Natural killer cell (primary cell): ENCODE data around the gene PGAM1. TPM values are rescaled to one million over a fixed set of nuclear protein-coding genes. Genes with fewer than 3 reads are reported as not detected.

Experiments used
- ATAC-seq, 3 donors: fragments of 150-1000 bp in 2 of 3; fragments of 200-7000 bp in 1 of 3; cut with Tn5 transposase; 1 replicate in 1 of 3; 2 replicates in 2 of 3; pipeline ENCODE4 v1.10.0; 2021; ENCODE audit warnings: mild to moderate bottlenecking in 2 of 3, moderate library complexity in 2 of 3
- DNase-seq, 2 donors: peaks; one replicate each; pipeline versions ENCODE4 v3.0.0 to v3.0.0-alpha.2; 2013 to 2021; ENCODE audit warnings: mixed read lengths in 1 of 2
- H3K27ac ChIP-seq: one replicate; pipeline ENCODE4 v1.5.1; 2013; ENCODE audit warnings: mild to moderate bottlenecking, low read length
- H3K27me3 ChIP-seq: one replicate; pipeline ENCODE4 v1.6.1; 2013; ENCODE audit warnings: low read length; ENCODE audit not compliant: control insufficient read depth, insufficient read depth
- H3K36me3 ChIP-seq: one replicate; pipeline ENCODE4 v1.6.1; 2013; ENCODE audit warnings: low read length; ENCODE audit not compliant: control insufficient read depth, insufficient read depth
- H3K4me1 ChIP-seq: one replicate; pipeline ENCODE4 v1.6.1; 2013; ENCODE audit warnings: low read length; ENCODE audit not compliant: control insufficient read depth, insufficient read depth
- H3K4me3 ChIP-seq: one replicate; pipeline ENCODE4 v1.5.1; 2013; ENCODE audit warnings: low read length
- H3K9me3 ChIP-seq: one replicate; pipeline ENCODE4 v1.6.1; 2013; ENCODE audit warnings: low read length; ENCODE audit not compliant: control insufficient read depth, insufficient read depth
- H3K27ac Mint-ChIP-seq, 2 donors: one replicate each; pipeline ENCODE4 v1.8.0; 2022; ENCODE audit warnings: mild to moderate bottlenecking in 2 of 2, mixed read lengths in 2 of 2, moderate library complexity in 1 of 2
- H3K27me3 Mint-ChIP-seq, 2 donors: one replicate each; pipeline ENCODE4 v1.8.0; 2022; ENCODE audit warnings: low read depth in 2 of 2, mixed read lengths in 2 of 2
- H3K36me3 Mint-ChIP-seq: one replicate; pipeline ENCODE4 v1.8.0; 2022; ENCODE audit warnings: mixed read lengths
- H3K4me1 Mint-ChIP-seq, 2 donors: one replicate each; pipeline ENCODE4 v1.8.0; 2022; ENCODE audit warnings: mixed read lengths in 2 of 2
- H3K4me3 Mint-ChIP-seq: one replicate; pipeline ENCODE4 v1.8.0; 2022; ENCODE audit warnings: mild to moderate bottlenecking, moderate library complexity, mixed read lengths
- H3K9me3 Mint-ChIP-seq, 2 donors: one replicate each; pipeline ENCODE4 v1.8.0; 2022; ENCODE audit warnings: mixed read lengths in 2 of 2
- WGBS: methylation state at CpG from one replicate; pipeline ENCODE4 v1.1.7; 2013; ENCODE audit warnings: missing lambda C conversion rate; ENCODE audit not compliant: insufficient coverage; 5-methylcytosine and 5-hydroxymethylcytosine counted together
- intact Hi-C: fragments of 100-400 bp; cut with micrococcal nuclease; formaldehyde crosslinking; loops from one replicate; pipeline ENCODE4 v1.14.2; 2022
- total RNA-seq, 4 donors: library from RNA; stranded (reverse); fragments of 120-200 nt in 1 of 4; gene quantifications; one replicate each; pipeline versions ENCODE4 v1.2.3 to v1.2.4, GENCODE V29; 2013 to 2022
- TF ChIP-seq, protein P1 (sequence below): fragments of 200-600 bp; IDR thresholded peaks from one replicate; pipeline ENCODE4 v1.8.0; 2022; ENCODE audit warnings: antibody characterized with exemption

PGAM1 gene
- total RNA-seq, 3 donors from 2014 or later (not counting 1 experiment from before 2014, with no cell fraction given): 92.6 to 104 (median 96.0) TPM

DNA sequence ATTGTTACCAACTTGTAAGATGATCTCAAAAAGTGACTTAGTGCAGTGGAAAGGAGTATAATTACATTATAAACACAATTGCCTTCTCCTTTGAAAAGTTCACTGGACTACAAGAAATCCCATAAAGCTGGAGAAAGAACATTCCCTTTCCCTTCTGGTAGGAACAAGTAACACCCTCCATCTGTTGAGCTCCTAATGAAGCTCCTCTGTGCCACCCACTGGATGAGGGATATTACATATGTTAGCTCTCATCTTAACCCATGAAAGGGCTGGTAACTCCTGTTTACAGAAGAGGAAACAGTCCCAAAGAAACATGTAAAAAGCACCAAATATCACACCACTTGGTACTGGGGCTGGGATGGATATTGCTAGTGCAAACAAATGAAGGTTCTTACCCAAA, 8.1 kb downstream of the PGAM1 start:
- H3K4me3 Mint-ChIP-seq: no peak overlapping the region
- Histone ChIP-seq H3K36me3 (peaks cover 61% of the 10 kb centered on the region), H3K4me3 (no peak overlapping the region), H3K4me1 (no peaks in the 10 kb centered on the region), H3K27me3 (no peaks in the 10 kb centered on the region), H3K9me3 (no peaks in the 10 kb centered on the region), H3K27ac (no peak overlapping the region)
- TF ChIP-seq, protein P1, sequence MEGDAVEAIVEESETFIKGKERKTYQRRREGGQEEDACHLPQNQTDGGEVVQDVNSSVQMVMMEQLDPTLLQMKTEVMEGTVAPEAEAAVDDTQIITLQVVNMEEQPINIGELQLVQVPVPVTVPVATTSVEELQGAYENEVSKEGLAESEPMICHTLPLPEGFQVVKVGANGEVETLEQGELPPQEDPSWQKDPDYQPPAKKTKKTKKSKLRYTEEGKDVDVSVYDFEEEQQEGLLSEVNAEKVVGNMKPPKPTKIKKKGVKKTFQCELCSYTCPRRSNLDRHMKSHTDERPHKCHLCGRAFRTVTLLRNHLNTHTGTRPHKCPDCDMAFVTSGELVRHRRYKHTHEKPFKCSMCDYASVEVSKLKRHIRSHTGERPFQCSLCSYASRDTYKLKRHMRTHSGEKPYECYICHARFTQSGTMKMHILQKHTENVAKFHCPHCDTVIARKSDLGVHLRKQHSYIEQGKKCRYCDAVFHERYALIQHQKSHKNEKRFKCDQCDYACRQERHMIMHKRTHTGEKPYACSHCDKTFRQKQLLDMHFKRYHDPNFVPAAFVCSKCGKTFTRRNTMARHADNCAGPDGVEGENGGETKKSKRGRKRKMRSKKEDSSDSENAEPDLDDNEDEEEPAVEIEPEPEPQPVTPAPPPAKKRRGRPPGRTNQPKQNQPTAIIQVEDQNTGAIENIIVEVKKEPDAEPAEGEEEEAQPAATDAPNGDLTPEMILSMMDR: no peak
- no peaks in the 10 kb centered on the region for H3K36me3 Mint-ChIP-seq
- ATAC-seq (no peak), DNase-seq (no peak)
- H3K27ac Mint-ChIP-seq: peak overlapping the region; percentile 24 to 28
- H3K4me1 Mint-ChIP-seq: peaks cover 0 to 4% of the 10 kb centered on the region in 2 donors
- H3K27me3 Mint-ChIP-seq: no peaks in the 10 kb centered on the region
- H3K9me3 Mint-ChIP-seq: no peaks in the 10 kb centered on the region
- intact Hi-C loops: no loop called here

DNA sequence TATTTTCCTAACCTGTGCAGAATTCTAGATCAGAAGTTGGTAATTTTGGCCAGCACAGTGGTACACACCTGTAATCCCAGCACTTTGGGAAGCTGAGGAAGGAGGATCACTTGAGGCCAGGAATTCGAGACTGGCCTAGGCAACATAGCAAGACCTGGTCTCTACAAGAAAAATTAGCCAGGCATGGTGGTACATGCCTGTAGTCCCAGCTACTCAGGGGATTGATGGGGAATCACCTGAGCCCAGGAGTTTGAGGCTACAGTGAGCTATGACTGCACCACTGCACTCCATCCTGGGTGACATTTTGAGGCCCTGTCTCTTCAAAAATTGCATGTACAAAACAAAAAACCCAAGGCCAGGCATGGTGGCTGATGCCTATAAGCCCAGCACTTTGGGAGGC, 8.6 kb downstream of the PGAM1 start:
- Histone ChIP-seq H3K4me1 (no peaks in the 10 kb centered on the region), H3K4me3 (no peak overlapping the region), H3K36me3 (peaks cover 65% of the 10 kb centered on the region), H3K27me3 (no peaks in the 10 kb centered on the region), H3K9me3 (no peaks in the 10 kb centered on the region), H3K27ac (no peak overlapping the region)
- intact Hi-C loops: no loop called here
- Mint-ChIP-seq H3K9me3 (no peaks in the 10 kb centered on the region), H3K36me3 (no peaks in the 10 kb centered on the region), H3K27me3 (no peaks in the 10 kb centered on the region), H3K4me3 (no peak overlapping the region), H3K27ac (peak overlapping the region; percentile 24 to 28), H3K4me1 (no peaks in the 10 kb centered on the region)
- TF ChIP-seq, protein P1: no peak
- 100% methylated on average over 1 of the region's 1 CpG for WGBS
- no peak for DNase-seq
- no peak for ATAC-seq

- Histone ChIP-seq H3K27ac (no peak overlapping the region), H3K27me3 (no peaks in the 10 kb centered on the region), H3K4me3 (no peak overlapping the region), H3K36me3 (peaks cover 62% of the 10 kb centered on the region), H3K9me3 (no peaks in the 10 kb centered on the region), H3K4me1 (no peaks in the 10 kb centered on the region)
- no peak for DNase-seq
- 95% methylated on average over 6 of the region's 6 CpGs for WGBS
- intact Hi-C loops: no loop called here
- Mint-ChIP-seq H3K4me3 (no peak overlapping the region), H3K4me1 (no peaks in the 10 kb centered on the region), H3K27ac (no peak overlapping the region), H3K36me3 (no peaks in the 10 kb centered on the region), H3K9me3 (no peaks in the 10 kb centered on the region), H3K27me3 (no peaks in the 10 kb centered on the region)
- ATAC-seq: no peak
- TF ChIP-seq, protein P1: no peak
Measured at GRCh38 chr10:97435211-97435610, 9.2 kb downstream of the PGAM1 start.

DNA sequence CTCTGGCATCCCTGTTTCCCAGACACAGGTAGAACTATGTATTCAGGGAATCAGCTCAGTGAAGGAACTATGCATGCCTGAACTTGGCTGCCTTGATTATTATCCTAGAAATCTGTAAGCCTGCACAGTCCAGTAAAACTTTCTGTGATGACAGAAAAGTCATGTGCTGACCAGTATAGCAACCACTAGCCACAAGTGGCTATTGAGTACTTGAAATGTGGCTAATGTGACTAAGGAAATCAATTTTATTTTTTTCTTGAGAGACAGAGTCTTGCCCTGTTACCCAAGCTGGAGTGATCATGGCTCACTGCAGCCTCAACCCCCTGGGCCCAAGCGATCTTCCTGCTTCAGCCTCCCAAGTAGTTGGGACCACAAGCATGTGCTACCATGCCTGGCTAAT, 16.3 kb downstream of the PGAM1 start:
- Mint-ChIP-seq H3K4me1 (peaks cover 25 to 27% of the 10 kb centered on the region in 2 donors), H3K4me3 (no peak overlapping the region), H3K27me3 (no peaks in the 10 kb centered on the region), H3K36me3 (no peaks in the 10 kb centered on the region), H3K27ac (no peak overlapping the region), H3K9me3 (no peaks in the 10 kb centered on the region)
- no peaks in the 10 kb centered on the region for H3K9me3 ChIP-seq
- intact Hi-C loops: no loop called here
- H3K27me3 ChIP-seq: no peaks in the 10 kb centered on the region
- TF ChIP-seq, protein P1: no peak
- H3K27ac ChIP-seq: no peak overlapping the region
- WGBS: 100% methylated on average over 1 of the region's 1 CpG
- peaks cover 17% of the 10 kb centered on the region for H3K4me1 ChIP-seq
- no peak for DNase-seq
- peaks cover 27% of the 10 kb centered on the region for H3K36me3 ChIP-seq
- H3K4me3 ChIP-seq: no peak overlapping the region
- no peak for ATAC-seq
